H1 (cell line): Measurements from ENCODE around the gene QRICH1. TPM values are rescaled to one million over a fixed set of nuclear protein-coding genes. Genes with fewer than 3 reads are reported as not detected.

Experiments used
- ATF2 ChIP-seq: IDR thresholded peaks from 2 replicates; pipeline ENCODE4 v1.6.1; 2012; ENCODE audit warnings: low read length, inconsistent platforms
- CBX5 ChIP-seq: fragments of 300-800, 300-1000 bp; sonication (generic); IDR thresholded peaks from 2 replicates; pipeline ENCODE4 v1.7.1; 2016; ENCODE audit warnings: antibody characterized with exemption, low read length, low read depth
- CHD7 ChIP-seq: fragments of 300-600 bp; sonication (generic); IDR thresholded peaks from 2 replicates; pipeline ENCODE4 v1.7.1; 2012; ENCODE audit warnings: low read length, moderate library complexity, mild to moderate bottlenecking, inconsistent platforms; ENCODE audit not compliant: insufficient replicate concordance
- EZH2 ChIP-seq: fragments of 200-600 bp; sonication (generic); IDR thresholded peaks from 2 replicates; pipeline ENCODE4 v1.7.1; 2012; ENCODE audit warnings: low read depth, mild to moderate bottlenecking, moderate library complexity, low read length, inconsistent platforms; ENCODE audit not compliant: severe bottlenecking
- HDAC2 ChIP-seq, 2 experiments: fragments of 300-600 bp in 1 of 2; sonication (generic) in 1 of 2; IDR thresholded peaks; 2 replicates each; pipeline ENCODE4 v1.6.1; 2011 to 2012; ENCODE audit warnings: low read depth in 2 of 2, low read length in 2 of 2, mild to moderate bottlenecking in 2 of 2, moderate library complexity in 2 of 2, borderline replicate concordance in 1 of 2, inconsistent platforms in 1 of 2
- RFX5 ChIP-seq: IDR thresholded peaks from 2 replicates; pipeline ENCODE4 v1.6.1; 2011; ENCODE audit warnings: low read depth, low read length, improper control_type of control experiment, borderline replicate concordance
- RXRA ChIP-seq: IDR thresholded peaks from 2 replicates; pipeline ENCODE4 v1.6.1; 2011; ENCODE audit warnings: low read depth, mild to moderate bottlenecking, low read length, moderate library complexity; ENCODE audit not compliant: insufficient read depth
- SIN3A ChIP-seq, 2 experiments: IDR thresholded peaks in 1 of 2; conservative IDR thresholded peaks in 1 of 2; 2 replicates each; pipeline ENCODE4 v1.6.1; 2011 to 2012; ENCODE audit warnings: low read length in 2 of 2, improper control_type of control experiment in 1 of 2, low read depth in 1 of 2, mild to moderate bottlenecking in 1 of 2
- polyA plus RNA-seq, 7 experiments: library from polyadenylated mRNA; depleted of rRNA in 3 of 7; stranded (reverse) in 5 of 7; unstranded in 2 of 7; fragments of >200 nt in 5 of 7; fragments of 200-250 nt in 2 of 7; gene quantifications; 1 replicate in 5 of 7; 2 replicates in 1 of 7; 4 replicates in 1 of 7; pipeline versions ENCODE4 v1.2.1 to v1.2.3, GENCODE V29; 2011 to 2013; ENCODE audit warnings: missing spikeins in 2 of 7, mixed read lengths in 2 of 7
- total RNA-seq: library from RNA; stranded (reverse); fragmentation: NEBNext Ultra II Directional; extraction: Animal tissue kit (Norgen Biotek cat#: 25700); gene quantifications from 2 replicates; pipeline ENCODE4 v1.2.1, GENCODE V29; 2021

QRICH1 gene
- total and polyA plus RNA-seq, 2 of the 8 experiments (the other 6 are each of a cell fraction or from before 2014, with no cell fraction given), result 128 to 142 TPM

GRCh38 chr3:49021213-49021812, 72.6 kb downstream of the QRICH1 start (continued):
- TF ChIP-seq CHD7 (no peak), RXRA (no peak), ATF2 (no peak), EZH2 (no peak), CBX5 (no peak), RFX5 (no peak), HDAC2 (IDR thresholded peaks at IDR 0.05; ENCODE audit: borderline replicate concordance in 1 of 2, low read depth in 2 of 2, low read length in 2 of 2) (peak in 1 of 2 experiments; percentile 19; a peak in 1 of 4 replicates), SIN3A (conservative IDR thresholded peaks at IDR 0.05 in 1 of 2, IDR thresholded peaks at IDR 0.05 in 1 of 2; ENCODE audit: low read depth in 1 of 2, low read length in 2 of 2) (peak; percentile 38 to 58; a peak in 2 of 4 replicates)
